Activated naive CD4-positive, alpha-beta T cell (primary cell): ENCODE measurements around the gene PLA2G4D.

Experiments
- DNase-seq, 4 experiments: peaks; one replicate each; lab custom pipeline; 2025; lab: John Stamatoyannopoulos, UW

Gene PLA2G4D

DNA sequence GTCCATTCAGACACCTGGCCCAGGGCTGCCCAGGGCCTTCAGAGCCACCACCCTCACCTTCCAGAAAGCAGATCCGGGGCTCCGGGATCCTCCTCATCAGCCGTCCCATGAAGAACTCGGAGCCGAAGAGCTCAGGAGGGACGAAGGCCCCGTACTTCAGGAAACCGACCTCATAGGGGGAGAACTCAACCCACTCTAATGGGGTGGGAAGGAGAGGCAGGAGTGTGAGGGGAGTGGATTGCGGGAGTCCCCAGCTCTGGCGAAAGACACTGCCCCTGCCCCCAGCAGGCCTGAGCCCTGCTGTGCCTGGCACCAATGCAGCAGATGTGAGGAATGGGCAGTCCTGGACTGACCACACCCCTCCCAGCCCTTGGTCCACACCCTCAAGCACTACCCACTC lies 22.6 kb downstream of the PLA2G4D start:
- DNase-seq, result no peak

DNA sequence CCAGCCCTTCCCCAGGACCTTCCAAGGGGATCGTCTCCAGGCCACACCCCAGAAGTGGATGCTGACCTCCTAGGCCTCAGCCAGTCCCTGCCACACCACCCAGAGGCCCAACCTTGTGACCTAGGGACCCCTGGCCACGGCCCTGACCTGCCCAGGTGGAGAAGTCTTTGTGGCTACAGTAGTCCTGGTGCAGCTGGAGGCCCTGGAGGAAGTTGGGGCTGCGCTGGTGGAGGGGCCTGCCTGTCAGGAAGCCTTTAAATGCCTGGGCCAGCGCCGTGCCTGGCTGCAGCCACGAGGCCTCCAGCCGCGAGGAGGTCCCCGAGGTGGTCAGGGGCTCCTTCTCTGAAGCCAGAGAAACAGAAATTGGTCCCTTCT lies 23.4 kb downstream of the PLA2G4D start:
- DNase-seq, result no peak

DNA sequence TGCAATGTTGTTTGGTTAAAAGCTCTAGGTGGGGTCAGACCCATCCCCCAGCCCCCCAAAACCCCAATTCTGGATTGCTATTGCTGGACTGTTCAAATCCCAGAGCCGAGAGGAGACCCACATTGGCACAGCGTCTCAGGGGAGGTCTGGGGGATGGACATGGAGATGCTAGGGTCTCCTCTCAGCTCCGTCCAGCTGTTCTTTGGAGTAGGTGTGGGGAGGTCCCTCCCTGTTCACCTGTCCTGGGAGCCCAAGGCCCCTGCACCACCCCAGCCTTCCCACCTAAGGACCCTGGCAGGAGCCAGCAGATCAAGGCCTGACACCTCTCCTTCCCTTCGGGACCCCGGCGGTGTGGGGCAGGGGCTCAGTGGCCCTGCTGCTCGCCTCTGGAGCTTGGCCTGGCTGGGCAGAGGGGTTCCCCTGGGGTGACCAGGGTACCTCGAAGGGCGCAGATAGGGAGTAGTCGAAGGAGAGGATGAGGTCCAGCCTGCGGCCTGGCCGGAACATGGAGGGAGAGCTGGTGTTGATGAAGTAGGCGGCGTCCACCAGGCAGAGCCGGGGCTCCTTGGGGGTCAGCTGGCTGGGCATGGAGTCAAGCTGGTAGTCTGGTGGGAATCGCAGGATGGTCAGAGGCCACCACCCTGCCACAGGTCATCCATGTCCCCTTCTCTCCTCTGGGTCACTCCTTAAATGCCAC lies 23.9 kb downstream of the PLA2G4D start:
- DNase-seq, result no peak

DNA sequence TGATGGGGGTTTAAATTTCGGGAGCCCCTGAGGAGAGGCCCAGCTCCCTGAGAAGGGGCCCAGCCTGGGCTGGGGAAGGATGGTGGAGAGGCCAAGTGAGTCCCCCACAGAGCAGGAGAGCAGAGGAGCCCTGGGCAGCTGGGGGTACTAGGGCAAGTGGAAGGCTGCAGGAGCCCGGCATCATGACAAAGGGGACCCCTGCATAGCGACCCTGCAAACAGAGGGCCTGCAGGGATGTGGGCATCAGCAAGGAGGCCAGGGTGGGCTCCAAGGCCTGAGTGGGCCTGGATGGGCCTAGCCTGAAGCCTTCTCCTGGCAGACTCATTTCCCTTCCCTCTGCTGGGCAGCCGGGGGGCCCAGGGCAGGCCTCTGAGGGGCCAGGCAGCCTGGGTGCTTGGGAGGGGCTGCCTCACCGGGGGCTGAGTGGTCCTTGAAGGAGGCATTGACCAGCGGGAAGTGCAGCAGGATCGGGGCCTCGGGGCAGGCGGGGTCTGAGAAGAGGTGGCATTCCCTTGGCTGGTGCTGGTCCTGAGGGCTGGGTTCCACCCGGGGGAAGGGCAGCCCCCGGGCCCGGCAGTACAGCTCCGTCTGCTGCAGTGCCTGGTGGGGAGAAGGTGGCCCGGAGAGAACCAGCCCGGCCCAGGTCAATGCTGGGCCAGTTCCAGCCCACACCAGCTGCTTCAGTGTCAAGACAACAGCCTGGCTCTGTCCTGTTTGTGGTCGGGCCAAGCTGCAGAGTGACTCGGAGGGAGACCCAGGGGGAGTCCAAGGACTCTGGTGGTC lies 24.7 kb downstream of the PLA2G4D start:
- DNase-seq, result no peak

DNA sequence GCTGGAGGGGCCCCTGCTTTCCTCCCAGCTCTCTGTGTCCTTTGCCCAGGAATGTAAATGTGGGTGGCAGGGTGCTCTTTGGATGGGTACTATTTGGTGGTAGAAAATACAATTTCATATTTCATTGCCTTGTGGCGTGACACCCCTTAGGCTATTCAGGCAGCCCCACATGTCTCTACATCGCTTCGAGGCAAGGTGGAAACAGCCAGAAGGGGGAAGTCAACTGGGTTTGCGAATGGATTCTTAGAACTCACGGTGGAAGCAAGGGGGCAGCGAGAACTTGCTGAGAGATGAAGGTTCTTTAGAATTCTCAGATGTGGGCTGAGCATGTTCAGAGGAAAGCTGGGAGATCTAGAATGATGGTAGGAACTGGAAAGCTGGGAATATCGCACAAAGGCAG lies 25.3 kb downstream of the PLA2G4D start:
- DNase-seq, result no peak

DNA sequence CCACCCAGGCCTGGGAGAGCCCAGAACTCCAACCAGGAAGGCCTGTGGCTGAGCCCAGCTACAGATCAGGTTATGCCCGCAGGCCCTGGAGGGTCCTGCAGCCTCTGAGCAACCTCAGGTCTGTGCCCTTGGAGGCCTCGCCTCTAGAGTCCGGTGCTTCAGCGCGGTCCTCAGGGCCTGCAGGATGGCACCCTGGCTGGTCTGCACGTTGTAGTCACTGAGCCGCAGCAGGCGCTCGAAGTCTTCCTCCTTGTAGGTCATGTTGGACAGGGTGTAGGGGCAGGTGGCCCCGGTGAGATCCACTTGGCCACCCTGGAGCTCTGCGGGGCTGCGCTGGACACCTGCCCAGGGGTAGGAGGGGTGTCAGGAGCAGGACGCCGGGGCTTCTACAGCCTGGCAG lies 25.8 kb downstream of the PLA2G4D start:
- DNase-seq, result no peak

DNA sequence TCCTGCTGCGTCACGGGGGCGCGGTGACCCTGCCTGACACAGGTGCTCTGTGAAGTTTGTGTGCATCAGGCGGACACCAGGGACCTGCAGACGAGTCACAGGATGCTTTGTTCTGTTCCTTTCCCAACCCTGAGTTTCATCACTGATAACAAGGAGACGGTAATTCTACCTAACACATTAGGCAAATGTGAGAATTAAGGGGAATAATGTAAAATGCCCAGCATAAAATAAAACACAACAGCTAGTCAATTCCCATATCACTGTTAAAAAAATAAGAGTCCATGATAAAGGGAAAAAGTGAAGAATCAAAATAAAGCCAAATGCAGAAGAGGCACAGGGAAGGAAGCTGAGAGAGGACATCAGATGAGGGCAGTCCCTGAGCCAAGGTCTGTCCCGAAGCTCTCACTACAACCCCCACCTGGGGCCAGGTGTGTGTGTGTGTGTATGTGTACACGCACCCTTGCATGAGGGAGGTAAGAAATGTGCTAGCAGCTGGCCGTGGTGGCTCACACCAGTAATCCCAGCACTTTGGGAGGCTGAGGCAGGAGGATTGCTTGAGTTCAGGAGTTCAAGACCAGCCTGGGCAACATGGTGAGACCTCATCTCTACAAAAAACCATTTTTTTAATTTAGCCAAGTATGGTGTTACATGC lies 27.5 kb downstream of the PLA2G4D start:
- no peak for DNase-seq

DNA sequence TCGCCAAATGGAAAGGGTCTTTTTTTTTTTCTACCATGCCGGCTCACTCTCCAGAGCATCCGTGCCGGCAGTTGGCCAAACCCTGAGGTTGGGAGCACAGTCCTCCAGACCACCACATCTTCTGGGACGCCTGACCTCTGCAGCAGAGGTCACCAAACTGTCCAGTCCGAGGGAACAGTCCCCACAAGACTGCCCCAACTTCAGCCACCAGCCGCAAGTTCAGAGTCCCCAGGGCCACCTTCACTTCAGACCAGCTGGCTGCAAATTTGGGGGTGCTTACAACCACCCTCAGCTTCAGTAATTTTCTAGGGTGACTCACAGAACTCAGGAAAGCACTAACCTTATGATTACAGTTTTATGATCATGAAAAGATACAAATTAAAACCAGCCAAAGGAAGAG lies 28.9 kb downstream of the PLA2G4D start:
- DNase-seq, result no peak

DNA sequence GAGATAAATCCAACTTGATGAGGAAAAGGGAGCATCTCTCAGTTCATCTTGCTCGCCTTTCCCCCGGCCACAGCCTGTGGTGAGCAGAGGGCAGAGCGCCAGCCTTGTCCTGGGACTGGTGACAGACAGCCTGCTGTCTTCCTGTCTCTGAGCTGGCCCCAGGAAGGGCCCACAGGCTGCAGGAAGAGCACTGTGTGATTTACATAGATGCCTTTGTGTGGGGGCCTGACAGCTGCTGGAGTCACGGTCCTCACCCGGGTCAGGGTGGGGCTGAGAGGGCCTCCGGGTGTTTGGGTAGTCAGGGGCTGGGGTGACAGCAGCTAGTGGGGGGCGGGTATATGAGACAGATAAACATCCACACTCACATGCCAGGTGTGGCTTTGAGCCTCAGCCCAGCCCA lies 29.3 kb downstream of the PLA2G4D start:
- no peak for DNase-seq

DNA sequence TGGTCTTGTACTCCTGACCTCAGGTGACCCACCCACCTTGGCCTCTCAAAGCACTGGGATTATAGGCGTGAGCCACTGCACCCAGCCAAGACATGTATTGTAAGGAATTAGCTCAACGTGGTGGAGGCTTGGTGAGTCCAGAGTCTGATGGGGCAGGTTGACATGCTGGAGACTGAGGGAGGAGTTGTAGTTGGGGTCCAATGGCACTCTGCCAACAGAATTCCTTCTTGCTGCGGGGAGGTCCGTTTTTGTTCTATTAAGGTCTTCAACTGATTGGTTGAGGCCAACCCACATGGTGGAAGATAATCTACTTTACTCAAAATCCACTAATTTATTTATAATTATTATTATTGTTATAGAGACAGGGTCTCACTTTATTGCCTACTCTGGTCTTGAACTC lies 30.1 kb downstream of the PLA2G4D start:
- no peak for DNase-seq

DNA sequence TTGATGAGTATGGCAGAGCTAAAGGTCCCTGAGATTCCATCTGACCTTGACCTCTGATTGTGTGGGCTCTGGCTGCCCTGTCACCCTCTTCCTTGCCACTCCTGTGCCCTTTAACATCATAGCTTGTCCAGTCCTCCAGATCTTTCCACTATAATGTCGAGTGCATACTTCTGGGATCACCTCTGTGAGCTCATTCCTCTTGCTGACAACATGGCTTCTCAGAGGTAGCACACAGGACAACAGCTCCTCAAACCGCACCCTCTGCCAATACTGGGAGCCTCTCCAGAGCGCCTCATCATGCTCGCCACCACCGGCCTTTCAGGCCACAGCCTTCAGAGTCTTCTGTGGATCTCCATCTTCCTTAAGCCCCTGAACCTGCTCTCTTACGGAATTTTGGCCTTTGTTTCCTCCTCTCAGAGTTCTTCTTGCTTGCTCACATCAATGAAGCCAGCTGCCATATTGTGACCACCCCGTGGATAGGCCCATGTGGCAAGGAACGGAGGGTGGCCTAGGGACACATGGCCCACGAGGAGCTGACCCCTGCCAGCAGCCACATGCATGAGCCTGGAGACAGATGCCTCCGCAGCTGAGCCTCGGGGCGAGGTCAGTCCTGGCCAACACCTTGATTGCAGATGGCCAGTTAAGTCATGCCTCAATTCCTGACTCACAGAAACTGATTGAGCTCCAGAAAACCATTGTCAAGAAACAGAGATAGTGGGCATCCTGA lies 31.1 kb downstream of the PLA2G4D start:
- no peak for DNase-seq

DNA sequence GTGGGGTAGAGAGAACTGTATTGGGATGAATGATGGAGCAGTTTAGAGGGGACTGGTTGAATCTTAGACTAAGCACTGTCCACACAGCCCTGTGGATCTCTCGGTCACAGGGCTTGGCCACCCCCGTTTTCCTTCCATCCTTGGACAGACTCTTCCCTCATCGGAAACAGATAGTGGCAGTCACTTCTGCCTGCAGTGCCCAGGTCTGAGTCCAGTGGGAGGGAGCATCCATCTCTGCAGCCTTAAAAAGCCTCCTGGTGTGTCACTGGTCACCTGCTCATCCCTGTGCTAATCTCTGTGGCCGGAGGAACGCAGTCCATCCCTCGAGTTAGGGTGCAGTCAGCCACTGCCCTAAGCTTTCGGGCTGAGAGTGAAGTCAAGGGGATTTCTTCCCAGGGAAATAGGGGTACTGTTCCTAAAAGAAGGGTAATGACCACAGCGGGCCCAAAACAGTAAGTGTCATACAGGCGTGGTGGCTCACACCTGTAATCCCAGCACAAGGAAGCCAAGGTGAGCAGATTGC lies 32.0 kb downstream of the PLA2G4D start:
- DNase-seq, result no peak

DNA sequence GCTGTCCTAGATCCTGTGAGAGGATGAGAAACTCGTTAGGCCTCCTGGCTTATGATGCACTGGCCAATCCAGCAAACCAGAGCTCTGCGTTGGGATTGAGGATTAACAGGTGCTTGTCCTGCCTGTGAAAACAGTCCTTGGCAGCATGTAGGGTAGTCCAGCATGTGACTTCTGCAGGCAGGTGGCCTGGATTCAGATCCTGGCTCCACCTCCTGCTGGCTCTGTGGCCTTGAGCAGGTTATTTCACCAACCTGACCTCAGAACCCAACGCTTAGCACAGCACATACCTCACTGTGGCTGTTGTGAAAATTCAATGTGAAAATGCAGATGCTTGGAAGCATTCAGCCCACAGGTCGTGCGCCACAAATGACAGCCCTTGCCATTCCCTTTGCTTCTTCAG lies 33.6 kb downstream of the PLA2G4D start:
- DNase-seq, result no peak

DNA sequence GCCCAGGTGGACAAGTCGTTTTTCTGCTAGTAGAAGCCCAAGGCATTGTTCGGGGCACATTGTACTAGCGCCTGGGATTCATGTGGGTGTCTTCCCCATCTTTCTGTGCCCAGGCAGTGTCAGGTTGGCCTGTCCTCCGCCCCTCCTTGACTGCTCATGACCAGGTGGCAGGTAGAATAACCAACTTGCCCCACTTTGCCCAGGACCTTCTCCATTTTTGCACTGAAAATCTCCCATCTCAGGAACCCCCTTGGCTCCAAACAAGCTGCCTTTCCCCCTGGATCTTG lies 33.9 kb downstream of the PLA2G4D start:
- no peak for DNase-seq

DNA sequence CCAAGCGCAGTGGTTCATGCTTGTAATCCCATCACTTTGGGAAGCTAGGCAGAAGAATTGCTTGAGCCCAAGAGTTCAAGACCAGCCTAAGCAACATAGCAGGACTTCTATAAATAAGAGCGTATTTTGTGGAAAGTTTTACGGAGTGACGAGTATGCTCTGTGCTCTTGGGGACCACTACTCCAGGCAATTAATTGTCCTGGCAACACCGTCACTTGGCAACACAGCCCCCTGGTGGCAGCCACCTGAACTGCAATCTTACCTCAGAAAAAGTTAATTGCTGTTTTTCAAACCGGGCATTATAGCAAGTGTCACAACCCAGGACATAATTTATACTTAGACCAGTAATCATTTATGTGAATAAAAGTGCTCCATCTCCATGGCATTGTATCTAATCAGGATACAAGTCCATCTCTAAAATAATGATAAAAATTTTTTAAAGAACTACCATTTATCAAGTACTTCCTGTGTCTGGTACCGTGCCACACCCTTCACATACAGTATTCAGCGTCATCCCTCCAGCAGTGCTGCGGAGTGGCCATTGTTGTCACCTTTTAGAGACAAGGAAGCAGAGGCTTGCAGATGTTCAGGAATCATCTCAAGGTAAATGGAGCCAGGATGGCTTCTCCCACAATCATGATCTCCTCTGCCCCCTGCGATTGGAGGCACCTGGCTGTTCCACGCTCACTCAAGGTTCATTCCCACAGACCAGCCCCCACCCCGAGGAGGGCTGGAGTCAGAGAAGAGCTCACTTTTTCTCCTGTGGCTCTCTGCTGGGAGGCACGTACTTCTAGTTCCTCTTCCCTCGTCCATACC lies 34.5 kb downstream of the PLA2G4D start:
- peak; percentile 31 to 68 (median 59) for DNase-seq

DNA sequence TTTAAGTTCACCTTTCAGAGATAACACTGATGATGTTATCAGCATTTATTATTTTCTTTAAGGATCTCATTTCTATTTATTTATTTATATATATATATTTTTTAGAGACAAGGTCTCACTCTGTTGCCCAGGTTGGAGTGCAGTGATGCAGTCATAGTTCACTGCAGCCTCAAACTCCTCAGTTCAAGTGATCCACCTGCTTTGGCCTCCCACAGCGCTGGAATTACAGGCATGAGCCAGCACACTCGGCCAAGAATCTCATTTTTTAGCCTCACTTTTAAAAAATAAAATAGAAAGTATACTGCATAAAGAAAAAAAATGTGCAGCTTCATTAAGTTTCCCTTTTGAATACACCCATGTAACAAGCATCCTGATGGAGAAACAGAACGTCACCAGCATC lies 35.6 kb downstream of the PLA2G4D start:
- no peak for DNase-seq

DNA sequence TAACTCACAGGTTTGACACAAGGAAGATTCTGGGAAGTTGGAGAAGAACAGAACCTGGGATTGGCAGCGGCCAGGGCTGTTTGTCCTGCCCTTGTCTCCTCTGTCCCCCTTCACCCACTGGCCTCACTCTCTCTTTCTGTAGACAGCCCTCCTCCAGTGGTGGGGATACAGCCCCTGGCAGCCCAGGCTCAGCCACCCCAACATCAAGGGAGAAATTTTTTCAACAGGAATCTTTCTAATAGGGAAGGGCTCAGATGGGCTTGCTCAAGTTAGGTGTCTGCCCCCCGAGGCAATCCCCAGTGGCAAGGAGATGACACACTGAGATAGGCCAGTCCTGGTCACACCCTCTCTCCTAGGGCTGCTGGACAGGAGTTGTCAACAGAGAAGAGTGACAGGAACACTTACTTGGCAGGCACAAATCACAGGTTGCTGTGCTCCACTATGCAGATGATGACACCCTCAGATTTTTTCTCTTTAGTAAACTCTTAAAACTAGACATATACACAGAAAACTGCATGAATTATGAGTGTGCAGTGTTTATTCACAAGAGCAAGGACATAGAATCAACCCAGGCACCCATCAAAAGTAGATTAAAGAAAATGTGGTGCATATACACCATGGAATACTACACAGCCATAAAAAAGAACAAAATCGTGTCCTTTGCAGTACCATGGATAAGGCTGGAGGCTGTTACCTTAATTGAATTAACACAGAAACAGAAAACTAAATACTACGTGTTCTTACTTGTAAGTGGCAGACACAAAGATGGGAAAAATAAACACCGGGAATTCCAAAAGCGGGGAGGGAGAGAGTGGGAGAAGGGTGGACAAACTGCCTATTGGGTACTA lies 36.3 kb downstream of the PLA2G4D start:
- no peak for DNase-seq

DNA sequence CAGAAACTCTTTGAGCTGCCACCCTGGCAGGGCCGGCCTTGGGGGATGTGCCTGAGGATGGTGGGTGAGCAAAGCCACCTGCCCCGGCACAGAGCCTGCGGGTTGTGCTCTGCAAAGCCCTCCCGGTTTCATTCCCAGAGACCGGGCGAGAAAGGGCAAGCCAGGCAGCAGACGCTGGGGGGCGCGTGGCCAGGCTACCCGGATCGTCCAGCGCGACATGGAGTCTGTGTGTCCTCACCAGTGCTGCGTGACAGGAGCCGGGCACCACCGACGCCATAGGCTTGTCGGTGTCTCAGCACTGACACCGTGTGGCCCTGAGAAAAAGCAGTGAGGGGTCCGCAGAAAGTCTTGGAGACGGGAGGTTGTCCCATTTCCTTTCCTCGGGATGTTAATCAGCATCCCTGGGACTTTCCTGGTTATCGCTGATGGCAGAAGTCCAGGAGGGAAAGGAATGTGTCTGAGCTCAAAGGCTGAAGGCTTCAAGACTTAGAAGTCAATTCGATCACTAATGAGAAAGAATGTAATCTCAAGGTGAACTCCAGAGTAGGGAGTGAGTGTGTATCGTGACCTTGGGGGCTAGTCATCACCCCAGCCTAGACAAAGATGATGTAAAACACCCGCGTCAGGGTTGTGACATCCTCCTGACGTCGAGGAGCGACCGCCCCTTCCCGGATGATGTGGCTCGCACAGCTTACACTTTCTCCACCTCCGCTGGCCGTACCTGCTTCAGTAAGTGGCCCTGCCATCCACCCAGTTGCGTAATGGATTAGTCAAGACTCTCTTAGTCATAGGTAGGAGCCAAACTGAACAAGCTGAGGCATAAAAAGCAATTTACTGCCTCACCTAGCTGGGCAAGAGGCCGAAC lies 37.2 kb downstream of the PLA2G4D start:
- peak in 2 of 4 experiments; percentile 13 to 19 for DNase-seq

DNA sequence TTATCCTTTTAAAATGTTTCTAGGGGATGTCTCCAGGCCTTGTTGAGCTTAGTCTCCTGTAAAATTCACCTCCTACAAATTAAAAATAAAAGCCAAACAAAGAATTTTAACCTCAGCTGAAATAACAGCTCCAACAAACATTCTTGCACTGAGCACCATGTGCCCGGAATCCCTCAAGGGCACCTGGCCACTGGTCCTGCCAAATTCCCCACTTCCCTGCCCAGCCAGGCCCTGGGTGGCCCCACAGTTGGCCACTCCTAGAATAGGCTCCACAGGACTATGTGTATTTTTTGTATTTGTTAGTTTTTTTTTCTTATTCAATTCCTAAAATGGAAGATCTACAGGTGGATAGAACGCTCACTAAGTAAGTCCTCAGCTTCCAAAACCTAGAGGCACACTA lies 40.4 kb downstream of the PLA2G4D start:
- no peak for DNase-seq

DNA sequence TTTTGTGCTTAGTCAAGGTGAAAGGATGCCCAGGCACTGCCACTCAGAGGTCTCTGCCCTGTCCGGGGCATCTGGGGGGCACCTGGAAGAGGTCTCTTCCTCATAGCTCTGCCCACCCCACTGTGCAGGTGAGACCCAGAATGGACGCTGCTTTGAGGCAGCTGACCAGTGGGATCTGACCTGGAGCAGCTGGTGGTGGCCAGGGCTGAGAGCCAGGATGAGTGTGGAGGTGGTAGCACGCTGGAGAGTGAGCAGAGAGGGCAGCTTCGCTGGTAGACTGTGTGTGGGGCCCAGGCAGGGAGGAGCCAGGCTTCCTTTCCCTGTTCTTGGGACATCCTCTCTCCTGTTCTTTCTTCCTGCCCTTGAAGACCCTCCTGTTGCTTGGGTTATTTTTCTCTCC lies 41.4 kb downstream of the PLA2G4D start:
- no peak for DNase-seq
